NCI-H146 treated with DMSO at 0.1 percent for 48 hours (cell line): ENCODE results near the gene PPP1R36.
"Not testable (repeated sequence)": the region's sequence is repeated elsewhere in the genome, so short reads cannot be mapped to it uniquely, and the experiment has no call there.

ENCODE experiments used
- DNase-seq: peaks from one replicate; lab custom pipeline; 2025; ENCODE audit not compliant: unreplicated experiment; lab: John Stamatoyannopoulos, UW

The PPP1R36 gene

GRCh38 chr14:64549791-64550620 lies at the start of gene PPP1R36:
TSS of gene PPP1R36 (plus strand) at chr14:64549961. CDS start at chr14:64549998, 37 bp downstream.
- DNase-seq, result peak; percentile 77

GRCh38 chr14:64500088-64500487 lies 49.7 kb upstream of the PPP1R36 start:
- DNase-seq, result no peak

- no peak for DNase-seq
These were observed 48.2 kb upstream of the PPP1R36 start for GRCh38 chr14:64501411-64502171.

GRCh38 chr14:64502456-64502855 lies 47.3 kb upstream of the PPP1R36 start:
- no peak for DNase-seq

GRCh38 chr14:64502887-64503433 lies 46.8 kb upstream of the PPP1R36 start:
- DNase-seq, result no peak

GRCh38 chr14:64503434-64504309 lies 46.1 kb upstream of the PPP1R36 start, which contains the start of gene ZBTB25:
TSS of gene ZBTB25 (minus strand) at chr14:64503838. CDS start at chr14:64490533, 13,305 bp downstream.
- peak; percentile 67 for DNase-seq

GRCh38 chr14:64504310-64504896 lies 45.4 kb upstream of the PPP1R36 start, which contains the start of gene ZBTB1:
TSS of gene ZBTB1 (plus strand) at chr14:64504770. CDS start at chr14:64521505, 16,735 bp downstream.
- DNase-seq, result peak; percentile 56

- peak; percentile 20 for DNase-seq
These were observed 44.6 kb upstream of the PPP1R36 start for GRCh38 chr14:64504897-64505794.

GRCh38 chr14:64506721-64507120 lies 43.0 kb upstream of the PPP1R36 start:
- no peak for DNase-seq

- no peak for DNase-seq
These were observed 42.2 kb upstream of the PPP1R36 start for GRCh38 chr14:64507376-64508156.

- no peak for DNase-seq
These were observed 41.5 kb upstream of the PPP1R36 start for GRCh38 chr14:64508215-64508776.

- DNase-seq, result no peak
These were observed 40.7 kb upstream of the PPP1R36 start for GRCh38 chr14:64509036-64509435.

GRCh38 chr14:64510825-64511671 lies 38.7 kb upstream of the PPP1R36 start:
- peak; percentile 18 for DNase-seq

- DNase-seq, result no peak
These were observed 36.5 kb upstream of the PPP1R36 start for GRCh38 chr14:64513271-64513670.

- no peak for DNase-seq
These were observed 34.7 kb upstream of the PPP1R36 start for GRCh38 chr14:64515053-64515452.

- no peak for DNase-seq
These were observed 32.8 kb upstream of the PPP1R36 start for GRCh38 chr14:64516969-64517368.

- DNase-seq, result not testable (repeated sequence)
These were observed 32.1 kb upstream of the PPP1R36 start for GRCh38 chr14:64517667-64518066.
